NCI-H526 (cell line): ENCODE measurements around the gene SAMD5.

Experiments used
- DNase-seq, 2 experiments: peaks; one replicate each; lab custom pipeline; 2025; lab: John Stamatoyannopoulos, UW

SAMD5 gene

DNA sequence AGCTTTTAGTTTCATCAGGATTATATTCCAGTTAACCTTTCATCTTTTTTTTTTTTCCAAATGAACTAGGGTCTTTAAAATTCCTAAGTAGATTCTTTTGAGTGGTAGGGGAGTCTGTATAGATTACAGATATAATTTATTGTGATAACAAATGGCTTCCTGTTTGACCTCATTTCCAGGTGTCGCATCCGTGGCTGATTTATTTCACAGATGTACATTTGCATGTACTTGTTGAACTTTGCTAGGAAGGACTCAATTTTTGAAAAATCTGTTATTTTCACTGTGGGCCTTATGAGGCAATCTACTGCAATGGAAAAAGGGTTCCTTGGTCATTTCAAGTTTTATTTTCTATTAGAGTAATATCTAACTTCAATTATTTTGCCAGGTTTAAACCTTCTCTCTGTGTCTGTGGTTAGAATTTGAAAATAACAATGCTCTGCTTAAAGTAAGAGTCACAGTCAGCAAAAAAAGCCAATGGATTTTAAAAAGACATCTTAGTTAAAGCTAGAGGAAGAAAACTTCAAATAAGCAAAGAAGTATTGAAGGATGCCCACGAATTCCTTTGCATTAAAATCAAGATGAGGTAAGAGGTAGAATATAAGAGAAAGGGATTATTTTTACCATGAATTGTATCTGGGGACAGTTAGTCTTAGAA is 57.9 kb downstream of the SAMD5 start:
- no peak for DNase-seq

GRCh38 chr6:147567141-147567805 is 58.8 kb downstream of the SAMD5 start:
- DNase-seq: no peak

DNA sequence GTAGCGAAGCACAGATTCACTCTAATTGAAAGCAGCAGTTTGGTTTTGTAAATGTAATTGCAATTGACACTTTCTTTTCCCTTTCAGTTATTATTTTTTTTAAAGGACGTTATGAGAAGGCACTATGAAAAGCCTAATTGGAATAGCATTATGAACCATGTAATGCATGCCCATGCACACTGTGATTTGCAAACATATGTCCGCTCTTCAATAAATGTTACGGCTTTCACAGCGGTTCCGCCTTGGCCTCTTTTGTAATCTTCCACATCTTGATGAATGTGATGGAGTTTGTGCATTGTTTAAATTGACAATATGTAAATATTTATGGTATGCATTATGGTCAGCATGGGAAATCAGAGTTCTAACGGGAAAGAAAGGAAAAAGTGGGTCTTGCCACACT is 61.3 kb downstream of the SAMD5 start:
- no peak for DNase-seq

GRCh38 chr6:147570681-147571080 is 62.2 kb downstream of the SAMD5 start:
- DNase-seq: no peak

DNA sequence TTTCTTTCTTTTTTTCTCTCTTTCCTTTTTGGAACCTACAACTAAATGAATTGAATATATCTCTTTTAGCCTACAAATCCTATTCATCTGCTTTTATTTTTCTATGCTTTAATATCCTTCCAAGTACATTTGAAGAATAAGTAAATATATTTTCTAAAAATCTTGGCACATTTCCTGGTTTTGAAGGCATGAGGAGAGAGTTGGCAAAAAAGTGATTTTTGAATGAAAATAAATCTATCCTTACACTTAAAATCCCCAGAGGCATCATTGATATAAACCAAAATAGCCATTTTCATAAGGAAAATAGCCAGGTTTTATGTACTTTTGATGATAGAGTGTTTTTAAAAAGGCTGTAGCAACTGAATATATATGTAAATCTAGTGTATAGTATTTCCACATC is 69.0 kb downstream of the SAMD5 start:
- no peak for DNase-seq

- no peak for DNase-seq
Measured at GRCh38 chr6:147578159-147578558, 69.7 kb downstream of the SAMD5 start.

DNA sequence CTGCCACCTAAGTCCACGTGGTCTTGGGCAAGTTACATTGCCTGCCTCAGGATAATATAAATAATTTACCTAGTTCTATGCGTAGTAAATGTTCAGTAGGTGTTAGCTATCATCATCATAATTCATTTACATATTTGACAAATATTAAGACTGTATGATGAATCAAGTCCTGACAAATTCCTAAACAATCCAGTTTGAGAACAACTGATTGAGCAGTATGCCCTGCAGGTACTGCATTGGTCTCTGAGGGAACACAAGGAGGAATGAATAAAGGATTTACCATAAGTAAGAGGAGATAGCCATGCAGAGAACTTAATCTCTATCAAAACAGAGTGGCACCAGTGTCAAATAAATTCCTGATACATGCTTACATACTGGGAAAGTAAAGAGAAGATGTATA is 70.4 kb downstream of the SAMD5 start:
- DNase-seq: no peak

DNA sequence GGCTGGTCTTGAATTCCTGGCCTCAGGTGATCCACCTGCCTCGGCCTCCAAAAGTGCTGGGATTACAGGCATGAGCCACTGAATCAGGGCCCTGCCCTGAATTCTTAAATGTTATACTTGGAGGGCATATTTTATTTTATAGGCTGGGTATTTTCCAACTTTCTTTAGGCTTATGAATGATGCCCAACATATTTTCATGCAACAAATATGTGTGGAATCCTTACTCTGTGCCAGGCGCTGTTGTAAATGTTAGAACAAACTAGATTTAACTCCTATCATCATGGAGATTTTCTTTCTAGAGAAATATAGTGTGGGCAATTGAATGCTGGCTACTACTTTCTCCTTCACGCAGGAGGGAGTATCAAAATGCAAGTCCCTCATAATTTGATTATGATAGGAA is 71.2 kb downstream of the SAMD5 start:
- DNase-seq: no peak

- DNase-seq: no peak
Measured at GRCh38 chr6:147582991-147583390, 74.5 kb downstream of the SAMD5 start.

- DNase-seq: no peak
Measured at GRCh38 chr6:147585256-147585655, 76.8 kb downstream of the SAMD5 start.

- no peak for DNase-seq
Measured at GRCh38 chr6:147586044-147586443, 77.6 kb downstream of the SAMD5 start.

- DNase-seq: no peak
Measured at GRCh38 chr6:147587907-147588306, 79.4 kb downstream of the SAMD5 start.

DNA sequence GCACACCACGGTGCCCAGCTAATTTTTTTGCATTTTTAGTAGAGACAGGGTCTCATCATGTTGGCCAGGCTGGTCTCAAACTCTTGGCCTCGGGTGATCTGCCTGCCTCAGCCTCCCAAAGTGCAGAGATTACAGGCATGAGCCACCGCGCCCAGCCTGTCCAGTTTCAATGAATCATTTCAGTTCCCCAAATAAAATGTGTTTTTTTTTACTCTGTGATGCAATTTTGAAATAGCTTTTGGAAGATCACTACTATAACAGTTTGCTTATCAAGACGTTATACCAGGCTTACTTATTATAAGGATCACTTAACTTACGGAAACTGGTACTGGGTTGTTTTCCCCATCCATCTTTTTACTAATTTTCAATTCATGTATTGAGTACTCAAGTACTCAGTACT is 80.0 kb downstream of the SAMD5 start:
- no peak for DNase-seq

- DNase-seq: no peak
Measured at GRCh38 chr6:147589739-147590250, 81.3 kb downstream of the SAMD5 start.

DNA sequence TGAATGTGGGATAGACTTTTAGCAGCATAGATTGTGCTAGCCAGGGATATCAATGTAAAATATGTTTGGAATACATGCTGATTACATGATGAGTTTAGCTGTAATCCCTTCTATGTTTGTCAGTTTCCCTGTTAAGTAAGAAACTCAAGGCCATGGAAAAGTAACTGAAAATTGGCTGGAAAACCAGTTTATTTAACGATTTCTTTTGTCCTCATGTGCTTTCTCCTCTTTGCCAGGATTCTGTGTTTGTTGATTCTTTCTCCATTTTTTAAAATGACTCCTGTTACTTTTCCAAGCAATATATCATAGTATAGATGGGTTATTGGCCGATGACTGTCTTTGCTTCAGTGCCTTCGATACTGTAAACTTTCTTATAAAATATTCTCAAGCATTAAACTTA is 87.5 kb downstream of the SAMD5 start:
- no peak for DNase-seq

DNA sequence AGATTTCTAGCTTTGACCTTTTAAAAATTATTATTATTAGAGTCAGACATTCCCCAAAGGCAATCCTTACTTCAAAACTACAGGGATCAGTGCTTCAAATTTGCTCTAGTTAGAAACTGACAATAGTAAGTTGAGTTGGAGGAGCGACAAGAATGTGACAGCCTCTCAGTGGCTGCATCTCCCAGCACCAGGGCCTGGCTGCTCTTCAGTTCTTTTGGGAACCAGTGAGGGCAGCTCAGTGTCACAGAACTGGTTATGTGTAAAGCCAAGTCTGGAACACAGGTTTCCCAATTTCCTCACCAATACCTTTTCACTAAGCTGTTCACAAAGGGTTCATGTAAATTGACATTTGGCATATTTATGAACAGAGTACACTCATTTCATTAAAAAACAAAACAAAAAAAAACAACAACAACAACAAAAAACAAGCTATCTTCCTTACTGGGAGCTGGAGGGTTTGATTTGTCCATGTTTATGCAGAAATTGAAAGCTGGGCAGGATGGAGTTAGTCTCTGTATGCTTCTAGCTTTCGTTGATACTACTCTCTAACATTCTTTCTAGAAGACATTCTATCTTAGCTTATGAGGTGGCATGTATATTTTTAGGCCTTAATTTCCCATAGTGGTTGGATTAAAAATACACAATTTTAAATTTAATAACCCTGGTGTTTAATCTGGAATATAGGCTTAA is 95.0 kb downstream of the SAMD5 start:
- DNase-seq: no peak

- DNase-seq: no peak
Measured at GRCh38 chr6:147604373-147604772, 95.9 kb downstream of the SAMD5 start.

DNA sequence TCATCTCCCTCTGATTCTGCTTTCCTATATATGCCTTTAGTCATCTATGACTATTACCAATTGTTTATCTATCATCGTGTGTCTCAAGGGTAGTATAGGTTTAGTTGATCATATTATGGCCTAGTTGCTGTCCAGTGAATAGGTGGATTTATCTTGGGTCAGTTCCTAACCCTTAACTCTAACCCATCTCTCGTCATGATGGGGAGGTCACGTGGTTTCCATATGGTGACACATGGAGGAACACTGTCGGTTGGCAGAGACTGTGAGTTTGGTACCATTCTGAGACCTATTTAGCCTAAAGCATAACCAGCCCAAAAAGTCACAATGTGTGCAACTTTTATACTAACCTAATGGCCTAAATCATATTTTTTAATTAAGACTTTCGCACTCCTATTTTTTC is 103.5 kb downstream of the SAMD5 start:
- DNase-seq: no peak

DNA sequence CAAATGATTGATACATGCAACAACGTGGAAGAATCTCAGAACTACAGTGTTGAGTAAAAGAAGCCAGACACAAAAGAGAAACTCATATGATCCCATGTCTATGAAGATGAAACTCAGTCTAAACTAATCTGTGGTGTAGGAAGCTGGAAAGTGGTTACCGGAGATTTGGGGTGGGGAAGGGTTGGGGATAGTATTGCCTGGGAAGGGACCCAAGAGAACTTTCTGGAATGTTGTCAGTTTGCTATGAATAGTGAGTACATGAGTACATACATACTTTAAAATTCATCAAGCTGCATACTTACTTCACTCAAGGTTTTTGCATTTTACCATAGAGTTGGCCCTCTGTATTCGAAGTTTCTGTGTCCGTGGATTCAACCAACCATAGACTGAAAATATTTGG is 106.0 kb downstream of the SAMD5 start:
- DNase-seq: no peak

- no peak for DNase-seq
Measured at GRCh38 chr6:147615659-147616456, 107.4 kb downstream of the SAMD5 start.

DNA sequence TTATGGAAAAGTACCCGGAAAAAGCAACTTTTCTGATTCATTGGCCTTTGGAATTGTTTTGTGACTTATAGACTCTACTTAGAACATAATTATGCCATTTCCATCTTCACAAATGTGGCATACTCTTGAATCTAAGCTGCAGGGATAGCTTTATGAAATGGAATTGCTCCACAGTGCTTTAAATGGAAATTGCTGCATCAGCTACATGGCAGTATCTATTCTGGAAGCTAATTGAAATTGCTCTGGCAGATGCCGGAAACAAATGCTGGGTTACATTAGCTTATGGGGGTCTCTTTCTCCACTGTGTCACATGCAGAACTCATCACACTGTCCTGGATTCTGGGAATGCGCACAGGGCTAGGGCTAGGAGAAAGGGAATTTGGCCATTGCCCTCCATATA is 108.9 kb downstream of the SAMD5 start:
- DNase-seq: no peak

DNA sequence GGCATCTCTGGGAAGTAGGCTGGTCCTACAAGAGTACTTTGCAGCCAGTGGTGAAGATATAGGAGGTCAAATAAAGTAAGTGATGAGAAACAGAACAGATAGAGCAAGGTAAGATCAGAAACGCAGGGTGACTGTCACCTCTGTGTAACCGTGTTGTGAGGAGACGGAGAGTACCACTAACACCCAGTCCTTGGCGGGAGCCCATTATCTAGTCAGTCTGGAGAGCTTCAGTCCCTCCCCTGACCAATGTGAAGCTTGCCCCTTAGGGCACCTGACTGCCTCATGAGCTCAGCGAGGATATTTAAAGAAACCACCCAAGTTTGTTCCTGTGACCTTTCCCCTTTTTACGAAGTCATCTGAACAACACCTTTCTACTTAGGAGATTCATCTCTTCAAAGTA is 110.0 kb downstream of the SAMD5 start:
- DNase-seq: no peak
